ENCODE data around the gene FSTL1. TPM values are rescaled to one million over a fixed set of nuclear protein-coding genes. Genes with fewer than 3 reads are reported as not detected.

FSTL1 gene
- polyA plus RNA-seq, 1 of the 3 experiments (the other 2 are of a cell fraction), result 329 TPM

DNA sequence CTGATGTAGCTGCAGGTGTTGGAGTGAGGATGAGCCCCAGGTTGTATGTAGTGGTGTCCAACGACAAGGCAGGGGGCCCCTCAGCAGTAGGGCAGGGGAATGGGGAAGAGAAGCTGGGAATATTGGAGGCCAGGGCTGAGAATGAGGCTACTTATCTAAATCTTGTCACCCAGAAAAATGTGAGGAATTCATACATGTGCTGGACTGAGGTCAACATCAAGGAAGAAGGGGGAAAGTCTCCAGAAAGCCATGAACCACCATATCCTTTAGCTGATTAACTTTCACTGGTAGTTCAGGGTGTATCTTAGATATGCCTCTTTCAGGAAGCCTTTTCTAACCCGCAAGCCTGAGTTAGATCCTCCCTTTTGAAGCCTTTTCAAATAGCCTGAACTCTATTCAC lies 22.6 kb upstream of the FSTL1 start:
- ChIA-PET POLR2A (no interaction called here), CTCF (interaction anchor here (1.6 to 1.7 kb wide), 2 partner anchors 56 to 85 kb away, joined by 4 to 5 read pairs; no protein-coding TSS in a partner anchor)
- Histone ChIP-seq H3F3A (replicated peaks; ENCODE audit: insufficient read depth) (peaks cover 12% of the 10 kb centered on the region), H3K27ac (ENCODE audit: low read depth in 2 of 2, low read length in 1 of 2) (0 out of 4 replicates have a peak overlapping the region, but pooled peaks of 1 of the 2 experiments have one; percentile 11), H3K4me3 (ENCODE audit: low read depth in 2 of 2, low read length in 1 of 2) (no peak overlapping the region), H3K9ac (no peak overlapping the region), H3K9me2 (no peaks in the 10 kb centered on the region), H3K79me2 (ENCODE audit: insufficient read depth) (no peaks in the 10 kb centered on the region), H3K4me1 (ENCODE audit: control insufficient read depth in 1 of 2, insufficient read depth in 2 of 2, low read depth in 1 of 2, low read length in 1 of 2) (peaks cover 0 to 33% of the 10 kb centered on the region in 2 experiments; a peak in 2 of 4 replicates), H3K27me3 (ENCODE audit: insufficient read depth) (no peaks in the 10 kb centered on the region), H2AFZ (ENCODE audit: low read depth) (no peak overlapping the region), H3K9me3 (no peaks in the 10 kb centered on the region), H3K4me2 (no peak overlapping the region), H3K36me3 (replicated peaks in 1 of 2; ENCODE audit: control insufficient read depth in 1 of 2, insufficient read depth in 2 of 2, low read length in 1 of 2) (no peaks in the 10 kb centered on the region), H4K20me1 (ENCODE audit: insufficient read depth) (no peaks in the 10 kb centered on the region)
- WGBS (ENCODE audit: low lambda C conversion rate), result 55% methylated on average over 2 of the region's 2 CpGs
- TF ChIP-seq, protein P1, sequence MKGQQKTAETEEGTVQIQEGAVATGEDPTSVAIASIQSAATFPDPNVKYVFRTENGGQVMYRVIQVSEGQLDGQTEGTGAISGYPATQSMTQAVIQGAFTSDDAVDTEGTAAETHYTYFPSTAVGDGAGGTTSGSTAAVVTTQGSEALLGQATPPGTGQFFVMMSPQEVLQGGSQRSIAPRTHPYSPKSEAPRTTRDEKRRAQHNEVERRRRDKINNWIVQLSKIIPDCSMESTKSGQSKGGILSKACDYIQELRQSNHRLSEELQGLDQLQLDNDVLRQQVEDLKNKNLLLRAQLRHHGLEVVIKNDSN (IDR thresholded peaks at IDR 0.05; ENCODE audit: borderline replicate concordance, low read depth), result no peak
- TF ChIP-seq, protein P2, sequence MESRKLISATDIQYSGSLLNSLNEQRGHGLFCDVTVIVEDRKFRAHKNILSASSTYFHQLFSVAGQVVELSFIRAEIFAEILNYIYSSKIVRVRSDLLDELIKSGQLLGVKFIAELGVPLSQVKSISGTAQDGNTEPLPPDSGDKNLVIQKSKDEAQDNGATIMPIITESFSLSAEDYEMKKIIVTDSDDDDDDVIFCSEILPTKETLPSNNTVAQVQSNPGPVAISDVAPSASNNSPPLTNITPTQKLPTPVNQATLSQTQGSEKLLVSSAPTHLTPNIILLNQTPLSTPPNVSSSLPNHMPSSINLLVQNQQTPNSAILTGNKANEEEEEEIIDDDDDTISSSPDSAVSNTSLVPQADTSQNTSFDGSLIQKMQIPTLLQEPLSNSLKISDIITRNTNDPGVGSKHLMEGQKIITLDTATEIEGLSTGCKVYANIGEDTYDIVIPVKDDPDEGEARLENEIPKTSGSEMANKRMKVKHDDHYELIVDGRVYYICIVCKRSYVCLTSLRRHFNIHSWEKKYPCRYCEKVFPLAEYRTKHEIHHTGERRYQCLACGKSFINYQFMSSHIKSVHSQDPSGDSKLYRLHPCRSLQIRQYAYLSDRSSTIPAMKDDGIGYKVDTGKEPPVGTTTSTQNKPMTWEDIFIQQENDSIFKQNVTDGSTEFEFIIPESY (IDR thresholded peaks at IDR 0.05; ENCODE audit: borderline replicate concordance, low read depth), result no peak
- TF ChIP-seq ELF1 (IDR thresholded peaks at IDR 0.05) (no peak), NFIC (IDR thresholded peaks at IDR 0.05; ENCODE audit: borderline replicate concordance) (no peak), POLR2AphosphoS5 (IDR thresholded peaks at IDR 0.05; ENCODE audit: low read depth, low read length) (no peak), RAD21 (IDR thresholded peaks at IDR 0.05; ENCODE audit: low read length) (no peak)
- no peak for DNase-seq

DNA sequence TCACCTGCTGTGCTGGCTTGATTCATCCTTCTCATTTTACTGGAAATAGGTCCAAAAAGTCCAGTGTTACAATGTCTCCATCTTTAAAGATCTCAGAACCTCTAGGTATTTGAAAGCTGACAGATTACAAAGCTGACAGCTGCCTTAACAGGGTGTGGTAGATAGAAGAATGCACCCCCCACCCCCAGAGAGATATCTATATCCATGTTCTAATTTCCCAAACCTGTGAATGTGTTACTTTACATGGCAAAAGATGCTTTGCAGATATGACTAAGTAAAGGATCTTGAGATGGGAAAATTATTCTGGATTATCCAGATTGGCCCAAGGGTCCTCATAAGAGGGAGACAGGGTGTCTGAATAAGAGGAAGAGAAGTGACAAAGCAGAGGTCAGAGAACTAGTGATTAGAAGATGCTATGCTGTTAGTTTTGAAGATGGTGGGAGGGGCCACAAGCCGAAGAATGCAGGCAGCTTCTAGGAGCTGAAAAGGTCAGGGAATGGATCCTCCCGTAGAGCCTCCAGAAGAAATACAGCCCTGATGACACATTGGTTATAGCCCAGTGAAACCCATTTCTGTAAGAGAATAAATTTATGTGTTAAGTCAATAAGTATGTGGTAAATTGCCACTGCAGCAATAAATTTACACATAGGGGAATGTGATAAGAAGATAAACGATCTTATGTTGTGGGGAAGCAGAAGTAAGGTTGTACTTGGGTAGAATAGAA lies 21.5 kb upstream of the FSTL1 start:
- WGBS (ENCODE audit: low lambda C conversion rate), result 66% methylated on average over 3 of the region's 3 CpGs
- Histone ChIP-seq H3K4me1 (ENCODE audit: control insufficient read depth in 1 of 2, insufficient read depth in 2 of 2, low read depth in 1 of 2, low read length in 1 of 2) (peaks cover 0 to 33% of the 10 kb centered on the region in 2 experiments; a peak in 2 of 4 replicates), H3K36me3 (replicated peaks in 1 of 2; ENCODE audit: control insufficient read depth in 1 of 2, insufficient read depth in 2 of 2, low read length in 1 of 2) (no peaks in the 10 kb centered on the region), H3K4me3 (ENCODE audit: low read depth in 2 of 2, low read length in 1 of 2) (no peak overlapping the region), H3K9me3 (no peaks in the 10 kb centered on the region), H4K20me1 (ENCODE audit: insufficient read depth) (no peaks in the 10 kb centered on the region), H3K79me2 (ENCODE audit: insufficient read depth) (no peaks in the 10 kb centered on the region), H3K27ac (ENCODE audit: low read depth in 2 of 2, low read length in 1 of 2) (peak overlapping the region in 1 of 2 experiments; percentile 47; a peak in 2 of 4 replicates), H3K9me2 (no peaks in the 10 kb centered on the region), H3K4me2 (0 out of 2 replicates have a peak overlapping the region, but pooled peaks have one; percentile 0), H3F3A (replicated peaks; ENCODE audit: insufficient read depth) (peaks cover 12% of the 10 kb centered on the region), H2AFZ (ENCODE audit: low read depth) (no peak overlapping the region), H3K9ac (no peak overlapping the region), H3K27me3 (ENCODE audit: insufficient read depth) (no peaks in the 10 kb centered on the region)
- TF ChIP-seq JUND (IDR thresholded peaks at IDR 0.05), result no peak
- no peak for TF ChIP-seq RXRA (IDR thresholded peaks at IDR 0.05; ENCODE audit: borderline replicate concordance, low read depth)
- TF ChIP-seq, protein P3, sequence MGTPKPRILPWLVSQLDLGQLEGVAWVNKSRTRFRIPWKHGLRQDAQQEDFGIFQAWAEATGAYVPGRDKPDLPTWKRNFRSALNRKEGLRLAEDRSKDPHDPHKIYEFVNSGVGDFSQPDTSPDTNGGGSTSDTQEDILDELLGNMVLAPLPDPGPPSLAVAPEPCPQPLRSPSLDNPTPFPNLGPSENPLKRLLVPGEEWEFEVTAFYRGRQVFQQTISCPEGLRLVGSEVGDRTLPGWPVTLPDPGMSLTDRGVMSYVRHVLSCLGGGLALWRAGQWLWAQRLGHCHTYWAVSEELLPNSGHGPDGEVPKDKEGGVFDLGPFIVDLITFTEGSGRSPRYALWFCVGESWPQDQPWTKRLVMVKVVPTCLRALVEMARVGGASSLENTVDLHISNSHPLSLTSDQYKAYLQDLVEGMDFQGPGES (IDR thresholded peaks at IDR 0.05; ENCODE audit: low read depth, low read length), result no peak
- TF ChIP-seq MXI1 (IDR thresholded peaks at IDR 0.05; ENCODE audit: low read depth, low read length), result no peak
- TF ChIP-seq RAD21 (IDR thresholded peaks at IDR 0.05; ENCODE audit: low read length), result no peak
- TF ChIP-seq FOXM1 (IDR thresholded peaks at IDR 0.05; ENCODE audit: low read depth), result no peak
- no peak for TF ChIP-seq GABPA (IDR thresholded peaks at IDR 0.05; ENCODE audit: low read depth)
- TF ChIP-seq EZH2phosphoT487 (IDR thresholded peaks at IDR 0.05; ENCODE audit: borderline replicate concordance, low read depth), result no peak
- TF ChIP-seq RFX5 (IDR thresholded peaks at IDR 0.05; ENCODE audit: low read length), result no peak
- no peak for TF ChIP-seq ELF1 (IDR thresholded peaks at IDR 0.05)
- no peak for DNase-seq
- CTCF ChIA-PET, result no interaction called here
- POLR2A ChIA-PET, result no interaction called here

All from SK-N-SH (cell line).